GM18519 (cell line): ENCODE measurements around the gene RHOF.

Source experiments
- ATAC-seq: cut with Tn5 transposase; IDR thresholded peaks from one replicate; pipeline ENCODE4 v1.9.1; 2021; ENCODE audit warnings: mild to moderate bottlenecking, moderate library complexity; ENCODE audit not compliant: unreplicated experiment, low FRiP score

The RHOF gene

DNA sequence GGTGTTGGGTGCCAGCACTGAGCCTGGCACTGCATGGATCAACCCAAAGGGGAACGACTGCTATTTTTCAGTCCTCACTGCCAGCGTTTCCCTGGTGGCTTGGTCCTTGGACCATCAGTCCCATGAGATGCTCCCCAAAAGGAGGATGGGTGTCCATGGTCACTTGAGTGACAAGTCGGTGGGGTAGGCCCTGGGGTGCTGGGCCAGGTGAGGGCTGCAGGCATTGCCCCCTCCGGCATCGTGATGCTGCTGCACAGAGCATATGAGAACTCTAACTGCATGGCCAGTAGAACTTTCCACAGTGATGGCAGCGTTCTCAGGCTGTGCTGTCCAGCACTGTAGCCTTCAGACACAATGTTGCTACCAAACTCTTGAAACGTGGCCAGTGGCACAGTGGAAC, 26.6 kb upstream of the RHOF start:
- ATAC-seq = no peak

DNA sequence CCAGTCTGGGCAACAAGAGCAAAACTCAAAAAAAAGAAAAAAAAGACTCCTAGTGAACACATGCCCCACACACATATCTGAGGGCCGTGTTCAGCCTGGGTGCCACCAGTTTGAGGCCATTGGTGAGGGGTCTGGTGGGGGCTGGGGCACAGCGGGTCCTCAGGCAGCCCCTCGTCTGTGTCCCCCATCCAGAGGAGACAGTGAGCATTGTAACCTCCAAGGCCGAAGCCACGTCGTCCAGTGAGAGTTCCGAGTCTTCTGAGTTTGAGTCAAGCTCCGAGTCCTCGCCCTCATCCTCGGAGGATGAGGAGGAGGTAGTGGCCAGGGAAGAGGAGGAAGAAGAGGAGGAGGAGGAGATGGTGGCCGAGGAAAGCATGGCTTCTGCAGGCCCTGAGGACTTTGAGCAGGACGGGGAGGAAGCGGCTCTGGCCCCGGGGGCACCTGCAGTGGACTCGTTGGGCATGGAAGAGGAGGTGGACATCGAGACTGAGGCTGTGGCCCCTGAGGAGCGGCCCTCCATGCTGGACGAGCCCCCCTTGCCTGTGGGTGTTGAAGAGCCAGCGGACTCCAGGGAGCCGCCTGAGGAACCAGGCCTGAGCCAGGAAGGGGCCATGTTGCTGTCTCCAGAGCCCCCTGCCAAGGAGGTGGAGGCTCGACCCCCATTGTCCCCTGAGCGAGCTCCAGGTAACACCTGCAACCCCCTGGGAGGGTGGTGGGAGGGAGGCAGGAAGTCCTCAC, 25.9 kb upstream of the RHOF start:
- no peak for ATAC-seq

DNA sequence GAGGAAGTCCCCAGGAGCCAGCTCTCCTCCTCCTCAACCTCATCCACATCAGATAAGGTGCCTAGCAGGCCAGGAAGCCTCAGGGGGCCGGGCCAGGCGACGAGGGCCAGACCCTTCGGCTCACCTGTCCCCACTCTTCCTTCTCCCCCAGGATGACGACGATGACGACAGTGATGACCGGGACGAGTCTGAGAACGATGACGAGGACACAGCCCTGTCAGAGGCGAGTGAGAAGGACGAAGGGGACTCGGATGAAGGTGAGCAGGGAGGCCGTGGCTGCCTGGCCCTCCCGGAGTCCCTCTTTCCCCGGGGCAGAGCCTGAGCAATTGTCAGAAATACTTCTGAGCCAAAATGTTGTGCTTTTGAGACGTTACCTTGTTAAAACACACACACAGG, 24.2 kb upstream of the RHOF start:
- ATAC-seq = no peak

DNA sequence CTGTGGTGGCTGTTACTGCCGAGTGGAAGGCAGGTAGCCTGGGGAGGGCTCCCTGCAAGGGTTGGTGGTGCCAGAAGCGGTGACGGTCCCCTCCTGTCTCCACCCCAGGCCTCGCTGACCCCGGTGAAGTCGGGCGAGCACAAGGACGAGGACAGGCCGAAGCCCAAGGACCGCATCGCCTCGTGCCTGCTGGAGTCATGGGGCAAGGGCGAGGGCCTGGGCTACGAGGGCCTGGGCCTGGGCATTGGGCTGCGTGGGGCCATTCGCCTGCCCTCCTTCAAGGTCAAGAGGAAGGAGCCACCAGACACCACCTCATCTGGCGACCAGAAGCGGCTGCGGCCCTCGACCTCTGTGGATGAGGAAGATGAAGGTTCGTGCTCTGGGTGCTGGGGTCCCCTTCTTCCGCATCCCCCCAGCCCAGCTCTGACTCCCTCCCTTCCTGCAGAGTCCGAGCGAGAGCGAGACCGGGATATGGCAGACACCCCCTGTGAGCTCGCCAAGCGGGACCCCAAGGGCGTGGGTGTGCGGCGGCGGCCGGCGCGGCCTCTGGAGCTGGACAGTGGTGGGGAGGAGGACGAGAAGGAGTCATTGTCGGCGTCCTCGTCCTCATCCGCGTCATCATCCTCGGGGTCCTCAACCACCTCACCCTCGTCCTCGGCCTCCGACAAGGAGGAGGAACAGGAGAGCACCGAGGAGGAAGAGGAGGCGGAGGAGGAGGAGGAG, 23.6 kb upstream of the RHOF start:
- no peak for ATAC-seq

DNA sequence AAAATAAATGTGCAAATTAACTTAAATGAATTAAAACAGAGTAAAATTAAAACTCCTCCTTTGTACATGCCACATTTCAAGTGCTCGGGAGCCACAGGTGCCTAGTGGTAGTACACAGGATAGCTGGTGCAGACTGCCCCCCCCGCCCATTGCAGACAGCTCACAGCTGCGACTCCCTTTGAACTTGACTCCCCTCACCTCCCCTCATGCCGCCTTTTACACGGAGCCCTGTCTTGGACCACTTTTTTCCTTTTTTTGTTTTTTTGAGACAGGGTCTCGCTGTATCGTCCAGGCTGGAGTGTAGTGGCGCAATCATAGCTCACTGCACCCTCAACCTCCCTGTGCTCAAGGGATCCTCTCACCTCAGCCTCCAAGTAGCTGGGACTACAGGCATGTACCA, 21.8 kb upstream of the RHOF start:
- no peak for ATAC-seq

DNA sequence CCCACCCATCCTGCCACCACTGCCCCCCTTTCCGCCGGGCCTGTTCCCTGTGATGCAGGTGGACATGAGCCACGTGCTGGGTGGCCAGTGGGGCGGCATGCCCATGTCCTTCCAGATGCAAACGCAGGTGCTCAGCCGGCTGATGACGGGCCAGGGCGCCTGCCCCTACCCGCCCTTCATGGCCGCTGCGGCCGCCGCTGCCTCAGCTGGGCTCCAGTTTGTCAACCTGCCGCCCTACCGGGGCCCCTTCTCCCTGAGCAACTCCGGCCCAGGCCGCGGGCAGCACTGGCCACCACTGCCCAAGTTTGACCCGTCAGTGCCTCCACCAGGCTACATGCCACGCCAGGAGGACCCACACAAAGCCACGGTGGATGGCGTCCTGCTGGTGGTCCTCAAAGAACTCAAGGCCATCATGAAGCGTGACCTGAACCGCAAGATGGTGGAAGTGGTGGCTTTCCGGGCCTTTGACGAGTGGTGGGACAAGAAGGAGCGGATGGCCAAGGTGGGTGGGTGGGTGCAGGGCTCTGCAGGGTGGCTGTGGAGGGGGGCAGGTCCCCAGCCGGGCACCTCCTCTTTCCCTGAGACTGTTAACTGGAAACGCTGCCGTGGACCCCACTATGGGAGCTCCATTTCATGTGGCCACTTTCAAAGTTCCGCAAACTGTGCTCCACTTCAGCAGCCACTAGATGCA, 21.1 kb upstream of the RHOF start:
- no peak for ATAC-seq

DNA sequence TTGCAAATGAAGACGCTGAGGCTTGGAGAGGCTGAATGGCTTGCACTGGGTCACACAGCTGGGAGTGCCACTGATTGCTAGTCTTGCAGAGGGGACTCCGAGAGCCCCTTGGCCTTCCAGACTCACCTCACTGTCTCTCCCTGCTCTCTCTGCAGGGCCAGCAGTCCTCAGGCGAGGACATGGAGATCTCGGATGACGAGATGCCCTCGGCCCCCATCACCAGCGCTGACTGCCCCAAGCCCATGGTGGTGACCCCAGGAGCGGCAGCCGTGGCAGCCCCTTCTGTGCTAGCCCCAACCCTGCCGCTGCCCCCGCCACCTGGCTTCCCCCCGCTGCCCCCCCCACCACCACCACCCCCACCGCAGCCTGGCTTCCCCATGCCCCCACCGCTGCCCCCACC, 20.5 kb upstream of the RHOF start:
- ATAC-seq = no peak

DNA sequence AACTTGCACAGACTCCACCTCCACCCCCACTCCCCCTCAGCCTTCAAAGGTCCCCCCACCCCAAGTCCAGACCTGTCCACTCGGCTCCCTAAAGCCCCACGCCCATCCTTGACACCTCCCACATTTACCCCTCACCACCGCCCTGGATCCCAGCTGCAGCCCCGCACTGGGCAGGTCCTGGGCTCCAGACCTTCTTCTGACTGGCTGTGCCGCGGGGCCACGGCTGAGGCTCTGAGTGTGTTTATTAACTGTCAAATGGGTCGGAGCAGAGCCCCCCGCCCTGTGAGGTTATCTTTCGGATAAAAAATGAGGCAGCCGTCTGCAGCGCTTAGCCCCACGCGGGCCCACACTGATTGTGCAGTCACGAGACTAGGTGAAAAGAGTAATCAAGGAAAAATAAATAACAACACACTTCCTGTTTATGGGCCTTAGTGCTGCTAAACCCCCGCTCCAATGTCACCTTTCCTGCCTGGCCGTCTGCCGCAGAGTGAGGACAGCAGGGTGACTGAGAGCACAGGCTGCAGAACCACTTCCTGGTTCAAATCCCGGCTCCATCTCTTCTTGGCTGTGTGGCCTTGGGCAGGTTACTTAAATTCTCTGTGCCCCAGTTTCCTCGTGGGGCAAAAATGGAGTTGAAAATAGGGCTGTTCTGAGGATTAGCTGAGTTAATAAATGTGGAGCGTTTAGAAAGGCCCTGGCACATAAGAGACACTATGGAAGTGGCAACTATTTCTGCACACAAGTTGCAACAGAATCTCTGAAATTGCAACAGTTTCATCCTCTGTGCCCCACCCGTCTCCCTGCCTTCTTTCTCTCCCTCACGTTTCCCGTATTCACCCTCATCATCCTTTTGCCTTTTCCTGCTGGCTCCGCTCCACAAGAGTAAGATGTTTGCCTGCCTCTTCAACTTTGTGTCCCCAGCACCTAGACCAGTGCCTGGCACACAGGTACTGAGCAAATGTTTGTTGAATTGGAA, 19.7 kb upstream of the RHOF start:
- ATAC-seq = no peak

DNA sequence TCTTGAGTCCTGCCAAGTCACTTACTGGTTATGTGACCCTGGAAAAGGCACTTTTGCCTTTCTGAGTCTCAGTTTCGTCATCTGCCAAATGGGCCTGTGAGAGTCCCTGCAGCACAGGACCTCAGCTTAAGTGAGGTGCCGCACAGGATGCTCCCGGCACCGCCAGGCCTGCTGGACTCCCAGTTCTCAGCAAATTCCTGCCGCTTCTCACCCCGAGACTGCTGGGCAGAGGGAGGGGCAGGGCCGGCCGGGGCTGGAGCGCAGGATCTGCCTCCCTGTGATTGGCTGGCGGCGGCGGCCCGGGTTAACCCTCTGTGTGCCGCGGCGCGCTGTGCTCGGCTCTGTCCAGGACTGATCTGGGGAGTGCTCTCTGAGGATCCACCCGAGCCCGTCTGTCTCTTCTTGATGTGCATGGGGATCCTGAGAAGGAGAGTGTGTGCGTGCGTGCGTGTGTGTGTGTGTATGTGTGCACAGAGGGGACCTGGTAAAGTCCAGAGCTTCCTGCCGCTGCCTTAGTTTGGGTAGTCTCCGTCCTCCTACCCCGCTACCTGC, 18.9 kb upstream of the RHOF start:
- no peak for ATAC-seq

DNA sequence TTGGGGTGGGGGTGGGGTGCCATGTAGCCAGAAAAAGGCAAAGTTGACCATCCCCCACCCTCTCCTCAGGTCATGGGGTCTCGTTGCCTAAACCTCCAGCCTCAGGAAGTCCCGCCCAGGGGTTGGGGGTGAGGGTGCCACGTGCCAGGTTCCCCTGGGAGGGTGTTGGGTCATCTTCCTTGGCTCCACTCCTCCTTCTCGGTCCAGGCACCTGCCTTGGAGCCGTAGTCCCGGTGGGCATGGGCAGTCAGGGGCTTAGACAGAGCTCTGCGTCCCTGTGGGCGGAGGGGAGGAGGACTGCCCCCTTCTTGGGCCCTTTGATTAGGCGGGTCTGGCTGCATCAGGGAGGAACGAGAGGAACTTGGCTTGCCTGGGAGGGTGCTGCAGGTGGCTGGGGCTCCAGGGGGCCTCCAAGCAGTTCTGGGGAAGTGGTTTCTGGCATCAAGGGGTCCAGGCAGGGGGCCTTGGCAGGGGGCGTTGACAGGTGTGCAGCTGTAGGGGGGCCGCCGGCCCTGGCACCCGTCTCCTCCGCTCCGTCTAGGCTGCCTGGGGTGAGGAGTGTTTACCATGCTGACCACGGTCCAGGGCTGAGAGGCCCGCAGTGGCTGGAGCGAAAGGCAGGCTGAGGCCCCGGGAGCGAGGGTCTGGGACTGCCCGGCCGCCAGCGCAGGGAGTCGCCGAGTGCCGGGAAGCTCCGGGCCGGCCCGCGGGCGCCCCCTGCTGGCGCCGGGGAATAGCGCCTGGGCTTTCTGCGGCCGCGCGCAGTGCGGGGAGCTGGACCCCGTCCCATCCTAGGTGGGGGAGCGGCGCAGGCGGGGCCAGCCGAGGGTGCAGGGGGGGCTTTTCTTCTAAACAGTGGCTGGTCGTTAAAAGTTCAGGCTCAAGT, 18.2 kb upstream of the RHOF start:
- no peak for ATAC-seq

DNA sequence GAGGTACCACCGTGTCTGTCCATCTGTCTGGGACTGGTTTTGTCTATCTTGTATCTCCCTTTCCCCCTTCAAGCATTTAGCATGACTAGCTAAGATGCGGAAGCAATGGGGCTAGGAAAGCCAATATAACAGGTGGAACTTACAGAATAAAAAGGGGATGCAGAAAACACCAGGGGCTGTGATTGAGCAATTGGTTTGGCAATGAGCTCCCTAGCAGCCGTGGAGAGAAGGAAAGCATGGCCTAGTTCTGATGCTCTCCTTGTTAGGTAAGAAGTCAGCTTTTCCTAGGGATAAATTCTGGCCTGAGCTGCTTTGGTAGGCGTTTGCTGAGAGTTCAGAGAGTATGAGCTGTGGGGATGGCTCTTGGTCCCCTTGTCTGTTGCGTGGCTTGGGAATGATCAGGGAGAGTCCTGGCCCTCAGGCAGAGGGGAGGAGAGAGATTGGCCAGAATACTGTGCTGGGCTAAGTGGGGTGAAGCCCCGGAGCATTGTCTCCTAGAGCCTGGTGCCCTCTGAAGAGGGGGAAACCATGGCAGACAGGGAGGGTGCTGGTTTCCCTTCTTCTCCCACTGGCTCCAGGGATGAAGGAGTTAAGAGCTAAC, 17.4 kb upstream of the RHOF start:
- ATAC-seq = no peak

DNA sequence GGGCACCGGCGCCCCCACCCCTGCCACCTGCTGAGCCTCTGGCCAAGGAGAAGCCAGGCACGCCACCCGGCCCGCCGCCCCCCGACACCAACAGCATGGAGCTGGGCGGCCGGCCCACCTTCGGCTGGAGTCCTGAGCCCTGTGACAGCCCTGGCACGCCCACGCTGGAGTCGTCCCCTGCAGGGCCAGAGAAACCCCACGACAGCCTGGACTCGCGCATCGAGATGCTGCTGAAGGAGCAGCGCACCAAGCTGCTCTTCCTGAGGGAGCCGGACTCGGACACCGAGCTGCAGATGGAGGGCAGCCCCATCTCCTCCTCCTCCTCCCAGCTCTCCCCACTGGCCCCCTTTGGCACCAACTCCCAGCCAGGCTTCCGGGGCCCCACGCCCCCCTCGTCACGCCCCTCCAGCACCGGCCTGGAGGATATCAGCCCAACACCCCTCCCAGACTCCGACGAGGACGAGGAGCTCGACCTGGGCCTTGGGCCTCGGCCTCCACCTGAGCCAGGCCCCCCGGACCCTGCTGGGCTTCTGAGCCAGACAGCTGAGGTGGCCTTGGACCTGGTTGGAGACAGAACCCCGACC, 16.8 kb upstream of the RHOF start:
- no peak for ATAC-seq

DNA sequence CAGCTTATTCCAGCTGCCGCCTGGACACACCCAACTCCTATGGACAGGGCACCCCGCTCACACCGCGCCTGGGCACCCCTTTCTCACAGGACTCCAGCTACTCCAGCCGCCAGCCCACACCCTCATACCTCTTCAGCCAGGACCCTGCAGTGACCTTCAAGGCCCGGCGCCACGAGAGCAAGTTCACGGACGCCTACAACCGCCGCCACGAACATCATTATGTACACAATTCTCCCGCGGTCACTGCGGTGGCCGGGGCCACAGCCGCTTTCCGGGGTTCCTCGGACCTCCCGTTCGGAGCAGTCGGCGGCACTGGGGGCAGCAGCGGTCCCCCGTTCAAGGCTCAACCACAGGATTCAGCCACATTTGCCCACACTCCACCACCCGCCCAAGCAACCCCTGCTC, 16.2 kb upstream of the RHOF start:
- ATAC-seq = no peak

DNA sequence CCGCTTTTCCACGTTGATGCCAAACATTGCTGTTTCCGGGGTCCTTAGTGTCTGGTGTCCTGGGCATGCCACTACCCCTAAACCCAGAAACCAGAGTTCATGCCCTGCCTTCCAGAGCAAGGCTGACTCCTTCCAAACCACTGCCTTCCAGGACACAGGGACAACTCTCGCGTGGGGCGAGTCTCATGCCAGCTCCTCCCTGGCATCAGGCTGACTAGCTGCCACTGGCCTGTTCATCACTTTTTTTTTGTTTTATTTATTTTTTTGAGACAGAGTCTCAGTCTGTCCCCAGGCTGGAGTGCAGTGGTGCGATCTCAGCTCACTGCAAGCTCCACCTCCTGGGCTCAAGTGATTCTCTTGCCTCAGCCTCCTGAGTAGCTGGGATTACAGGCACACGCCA, 15.1 kb upstream of the RHOF start:
- ATAC-seq = no peak

DNA sequence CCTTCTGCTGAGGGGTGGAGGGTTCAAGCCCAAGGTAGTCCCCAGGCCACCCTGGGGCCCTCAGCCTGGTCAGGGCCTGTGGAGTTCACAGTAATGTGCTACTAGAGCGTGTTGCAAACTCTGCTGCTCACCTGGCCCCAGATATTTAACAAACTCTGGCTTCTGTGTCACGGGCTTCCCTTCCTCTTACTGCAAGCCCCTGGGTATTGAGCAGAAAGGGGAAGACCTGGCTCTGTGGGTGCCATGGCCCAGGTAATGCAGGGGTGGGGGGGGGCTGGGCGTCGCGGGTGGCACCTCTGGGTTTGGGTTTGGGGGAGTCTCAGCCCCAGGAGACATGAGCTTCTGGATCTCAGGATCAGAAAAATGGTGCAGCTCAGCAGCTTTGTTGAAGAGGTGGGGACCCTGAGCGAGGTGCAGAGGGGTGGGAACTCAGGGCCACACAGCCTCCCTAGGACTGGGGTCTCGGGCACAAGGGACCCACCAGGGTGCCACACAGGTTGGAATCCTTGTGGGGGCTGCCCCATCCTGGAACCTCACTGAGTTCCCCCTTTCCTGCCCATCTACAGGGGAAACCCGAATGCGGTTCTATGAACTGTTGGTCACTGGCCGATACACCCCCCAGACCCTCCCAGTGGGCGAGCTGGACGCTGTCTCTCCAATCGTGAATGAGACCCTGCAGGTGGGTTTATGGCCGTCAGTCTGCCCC, 14.3 kb upstream of the RHOF start:
- no peak for ATAC-seq

DNA sequence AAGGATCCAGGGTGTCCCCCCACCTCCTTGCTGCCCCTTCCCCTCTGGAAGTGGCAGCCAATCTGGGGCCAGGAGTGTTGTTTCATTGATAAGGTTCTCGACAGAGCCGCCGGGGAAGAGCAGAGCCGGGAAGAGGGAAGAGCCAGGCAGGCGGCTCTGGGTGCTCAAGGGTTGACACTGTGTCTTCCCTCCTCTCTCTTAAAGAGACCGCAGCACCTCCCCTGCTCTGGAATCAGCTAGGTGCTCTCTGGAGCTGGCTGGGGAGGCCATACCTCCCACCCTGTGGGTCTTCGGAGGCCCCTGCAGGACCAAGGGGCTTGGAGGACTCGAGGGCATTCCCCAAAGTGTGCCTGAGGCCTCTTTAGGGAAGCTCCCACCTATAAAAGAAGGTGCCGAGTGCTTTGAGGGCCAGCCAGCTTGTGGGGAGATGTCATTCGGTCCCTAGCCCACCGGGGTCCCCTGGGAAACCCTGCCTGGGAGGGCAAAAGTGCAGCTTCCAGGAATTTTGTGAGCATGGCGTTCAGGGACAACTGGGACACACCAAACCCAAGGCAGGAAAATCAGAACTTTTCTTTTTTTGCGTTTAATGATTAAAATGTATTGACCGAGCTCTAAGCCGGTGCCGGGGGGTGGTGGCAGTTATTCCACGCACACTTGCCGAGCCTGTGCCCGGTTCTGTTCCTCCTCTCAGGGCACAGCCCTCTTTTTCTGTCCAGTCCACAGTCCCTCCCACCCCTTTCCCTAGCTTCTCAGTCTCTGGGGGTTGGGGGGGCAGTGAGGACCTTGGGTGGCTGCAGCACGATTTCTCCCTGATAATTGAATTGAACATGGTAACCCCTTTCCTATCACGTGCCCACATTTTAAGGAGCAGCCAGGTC, 13.3 kb upstream of the RHOF start:
- no peak for ATAC-seq

DNA sequence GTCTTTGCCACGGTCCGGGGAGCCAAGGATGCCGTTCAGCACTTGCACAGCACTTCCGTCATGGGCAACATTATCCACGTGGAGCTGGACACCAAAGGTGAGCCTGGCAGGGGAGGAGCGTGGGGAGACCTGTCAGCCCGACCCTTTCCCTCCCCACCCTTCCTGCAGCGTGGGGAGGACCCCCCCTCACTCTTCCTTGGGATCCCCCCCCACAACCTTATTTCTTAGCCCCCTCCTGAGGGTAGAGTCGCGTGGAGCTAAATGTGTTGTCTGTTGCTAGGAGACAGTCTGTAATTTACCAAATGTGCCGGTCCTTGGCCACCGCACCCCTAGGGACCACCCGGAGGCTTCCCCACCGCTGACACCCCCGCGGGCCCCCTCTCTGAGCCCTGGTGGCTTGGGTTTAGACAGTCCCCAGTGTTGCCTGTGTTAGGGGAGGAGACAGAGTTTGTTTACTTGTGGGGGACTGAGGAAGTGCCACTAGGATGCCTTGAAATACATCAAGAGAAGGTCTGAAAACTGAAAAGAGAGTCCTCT, 12.6 kb upstream of the RHOF start:
- no peak for ATAC-seq
